Measurements from ENCODE around the gene RAB26. TPM values are rescaled to one million over a fixed set of nuclear protein-coding genes. Genes with fewer than 3 reads are reported as not detected.

Gene RAB26
- total RNA-seq, 2 donors from 2014 or later: 0.82 to 2.0 TPM

DNA sequence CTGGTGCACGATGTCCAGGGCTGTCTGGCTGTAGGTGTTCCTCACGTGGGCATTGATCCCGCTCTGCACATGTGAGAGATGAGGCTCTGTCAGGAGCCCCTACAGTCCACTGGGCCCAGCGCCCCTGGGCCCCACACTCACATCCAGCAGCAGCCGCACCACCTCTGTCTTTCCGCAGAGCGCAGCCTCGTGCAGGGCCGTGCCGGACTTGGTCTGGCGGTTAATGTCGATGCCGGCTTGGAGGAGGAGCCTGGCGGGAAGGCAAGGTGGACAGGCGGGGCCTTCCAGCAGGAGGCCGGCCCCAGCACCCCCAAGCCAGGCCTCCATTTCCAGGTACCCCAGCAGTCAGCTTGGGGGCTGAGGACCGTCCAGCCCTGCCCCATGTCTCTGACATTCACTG is 38.8 kb downstream of the RAB26 start:
- no peak for DNase-seq
- ATAC-seq (replicated peaks in 1 of 2): no peak
- H3K27me3 Mint-ChIP-seq (ENCODE audit: low read depth): no peaks in the 10 kb centered on the region
- H3K4me1 Mint-ChIP-seq (ENCODE audit: low read depth): no peaks in the 10 kb centered on the region
- no peak overlapping the region for H3K4me3 Mint-ChIP-seq
- no peaks in the 10 kb centered on the region for H3K9me3 Mint-ChIP-seq
- H3K27ac Mint-ChIP-seq: no peak overlapping the region
- H3K36me3 Mint-ChIP-seq (ENCODE audit: insufficient read depth in 2 of 2): no peaks in the 10 kb centered on the region

DNA sequence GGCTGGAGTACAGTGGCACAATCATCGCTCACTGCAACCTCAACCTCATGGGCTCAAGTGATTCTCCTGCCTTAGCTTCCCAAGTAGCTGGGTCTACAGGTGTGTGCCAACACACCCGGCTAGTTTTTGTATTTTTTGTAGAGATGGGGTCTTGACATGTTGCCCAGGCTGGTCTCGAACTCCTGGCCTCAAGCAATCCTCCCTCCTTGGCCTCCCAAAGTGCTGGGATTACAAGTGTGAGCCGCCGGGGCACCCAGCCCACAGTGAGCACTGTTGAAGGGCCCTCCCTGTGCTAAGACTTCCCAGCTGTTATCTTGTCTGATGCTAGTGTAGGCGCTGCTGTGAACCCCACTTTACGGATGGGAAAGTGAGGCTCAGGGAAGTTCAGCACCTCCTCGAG is 40.0 kb downstream of the RAB26 start:
- DNase-seq (no peak), ATAC-seq (replicated peaks in 1 of 2) (no peak)
- H3K9me3 Mint-ChIP-seq: no peaks in the 10 kb centered on the region
- H3K27me3 Mint-ChIP-seq (ENCODE audit: low read depth): no peaks in the 10 kb centered on the region
- no peaks in the 10 kb centered on the region for H3K4me1 Mint-ChIP-seq (ENCODE audit: low read depth)
- no peak overlapping the region for H3K4me3 Mint-ChIP-seq
- no peak overlapping the region for H3K27ac Mint-ChIP-seq
- H3K36me3 Mint-ChIP-seq (ENCODE audit: insufficient read depth in 2 of 2): no peaks in the 10 kb centered on the region

DNA sequence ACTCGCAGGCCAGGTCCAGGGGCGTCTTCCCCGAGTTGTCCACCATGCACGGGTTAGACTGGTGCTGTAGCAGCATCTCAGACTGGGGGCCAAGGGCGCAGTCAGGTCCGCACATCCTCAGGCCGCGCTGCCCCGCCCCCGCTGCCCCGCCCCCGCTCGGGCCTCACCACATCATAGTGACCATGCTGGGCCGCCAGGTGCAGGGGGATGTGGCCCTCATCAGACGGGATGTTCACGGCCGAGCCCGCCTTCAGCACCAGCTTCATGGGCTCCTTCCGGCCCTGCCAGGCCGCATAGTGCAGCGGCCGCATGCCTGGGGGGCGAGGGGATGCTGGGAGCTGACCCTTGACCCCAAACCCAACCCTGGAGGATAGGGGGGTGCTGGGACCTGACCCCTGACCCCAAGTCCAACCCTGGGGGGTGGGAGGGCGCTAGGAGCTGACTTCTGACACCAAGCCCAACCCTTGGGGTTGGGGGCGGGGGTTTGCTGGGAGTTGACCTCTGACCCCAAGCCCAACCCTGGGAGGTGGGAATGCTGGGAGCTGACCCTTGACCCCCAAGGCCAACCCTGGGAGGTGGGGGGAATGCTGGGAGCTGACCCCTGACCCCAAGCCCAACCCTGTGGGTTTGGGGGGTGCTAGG is 40.9 kb downstream of the RAB26 start:
- H3K4me1 Mint-ChIP-seq (ENCODE audit: low read depth): no peaks in the 10 kb centered on the region
- no peak overlapping the region for H3K27ac Mint-ChIP-seq
- no peaks in the 10 kb centered on the region for H3K27me3 Mint-ChIP-seq (ENCODE audit: low read depth)
- no peaks in the 10 kb centered on the region for H3K36me3 Mint-ChIP-seq (ENCODE audit: insufficient read depth in 2 of 2)
- H3K9me3 Mint-ChIP-seq: no peaks in the 10 kb centered on the region
- no peak for DNase-seq
- H3K4me3 Mint-ChIP-seq: no peak overlapping the region
- ATAC-seq (replicated peaks in 1 of 2): no peak

DNA sequence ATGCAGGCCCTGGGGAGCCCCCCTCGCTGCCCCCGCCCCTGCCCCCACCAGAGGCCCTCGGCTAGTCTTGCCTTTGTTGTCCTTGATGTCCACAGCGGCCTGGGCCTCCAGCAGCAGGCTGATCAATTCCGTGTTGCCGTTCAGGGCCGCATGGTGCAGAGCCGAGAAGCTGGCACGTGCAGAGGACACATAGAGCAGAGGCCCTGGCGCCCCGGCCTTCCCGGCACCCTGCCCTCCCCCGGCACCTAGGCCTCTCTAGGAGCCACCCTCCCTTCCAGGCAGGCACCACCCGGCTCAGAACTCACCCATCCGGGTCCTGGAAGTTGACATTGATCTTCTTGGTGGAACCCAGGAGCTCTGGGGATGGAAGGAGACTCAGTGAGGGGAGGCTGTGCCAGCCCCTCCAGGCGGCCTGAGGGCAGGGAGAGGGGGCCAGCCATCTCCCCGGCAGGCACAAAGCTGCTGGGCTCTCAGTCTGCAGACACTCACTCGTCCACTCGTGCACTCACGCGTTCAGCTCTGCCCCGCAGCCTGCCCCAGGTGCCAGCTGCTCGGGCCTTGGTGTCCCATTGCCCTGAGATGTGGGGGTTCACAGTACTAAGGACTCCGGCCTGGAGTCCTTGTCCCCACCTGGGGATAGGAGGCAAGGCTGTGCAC is 41.7 kb downstream of the RAB26 start:
- Mint-ChIP-seq H3K27ac (no peak overlapping the region), H3K9me3 (no peaks in the 10 kb centered on the region), H3K36me3 (ENCODE audit: insufficient read depth in 2 of 2) (no peaks in the 10 kb centered on the region), H3K4me3 (no peak overlapping the region), H3K27me3 (ENCODE audit: low read depth) (peaks cover 8% of the 10 kb centered on the region), H3K4me1 (ENCODE audit: low read depth) (peaks cover 5% of the 10 kb centered on the region)
- DNase-seq (no peak), ATAC-seq (replicated peaks in 1 of 2) (no peak)

DNA sequence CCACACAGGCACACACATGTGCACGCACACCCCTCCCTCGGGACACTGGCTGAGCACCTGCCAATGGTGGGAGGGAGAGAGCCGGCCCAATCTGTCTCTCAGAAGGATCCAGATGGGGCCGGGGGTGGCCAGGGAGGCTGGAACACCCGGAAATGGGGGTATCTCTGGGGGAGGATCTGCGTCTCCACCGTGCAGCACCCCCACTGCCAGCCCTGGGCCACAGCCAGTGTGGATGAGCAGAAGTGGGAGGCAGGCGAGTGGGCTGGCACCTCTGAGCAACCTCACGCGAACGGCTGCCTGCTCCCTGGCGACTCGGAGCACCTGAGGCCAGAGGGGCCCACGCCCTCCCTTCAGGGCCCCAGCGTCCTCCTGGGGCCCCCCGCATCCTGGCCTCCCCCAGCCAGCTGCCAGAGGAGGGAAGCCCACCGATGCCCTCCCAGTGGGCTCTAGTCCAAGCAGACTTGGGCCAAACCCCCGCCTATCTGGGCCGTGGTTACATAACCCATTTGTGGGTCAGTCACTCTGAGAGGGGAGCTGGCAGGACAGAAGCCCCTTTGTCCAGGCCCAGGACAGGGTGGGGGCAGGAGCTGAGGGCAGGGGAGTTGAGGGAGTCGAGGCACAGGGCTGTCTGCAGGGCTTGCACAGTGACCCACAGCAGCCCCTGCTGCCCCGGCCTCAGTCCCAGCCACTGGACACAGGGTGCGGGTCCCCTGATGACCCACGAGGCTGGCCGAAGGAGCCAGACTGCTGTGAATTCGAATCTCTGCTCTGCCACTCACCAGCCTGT is 42.4 kb downstream of the RAB26 start:
- ATAC-seq (replicated peaks in 1 of 2) (no peak), DNase-seq (no peak)
- Mint-ChIP-seq H3K9me3 (no peaks in the 10 kb centered on the region), H3K27me3 (ENCODE audit: low read depth) (peaks cover 10% of the 10 kb centered on the region), H3K36me3 (ENCODE audit: insufficient read depth in 2 of 2) (no peaks in the 10 kb centered on the region), H3K4me3 (no peak overlapping the region), H3K4me1 (ENCODE audit: low read depth) (peaks cover 6% of the 10 kb centered on the region), H3K27ac (no peak overlapping the region)

DNA sequence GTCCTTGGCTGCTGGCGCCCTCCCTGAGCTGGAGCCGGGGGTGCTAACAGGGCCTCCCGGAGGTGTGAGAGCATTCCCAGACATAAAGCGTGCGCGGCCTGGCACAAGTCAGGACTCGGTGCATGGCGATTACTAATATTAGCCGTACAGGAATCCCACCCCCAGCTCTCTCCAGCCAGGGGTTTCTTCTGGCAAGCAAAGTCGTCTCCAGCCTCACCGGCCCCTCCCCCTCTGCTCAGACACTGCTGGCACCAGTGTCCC is 43.0 kb downstream of the RAB26 start:
- no peak overlapping the region for H3K4me3 Mint-ChIP-seq

DNA sequence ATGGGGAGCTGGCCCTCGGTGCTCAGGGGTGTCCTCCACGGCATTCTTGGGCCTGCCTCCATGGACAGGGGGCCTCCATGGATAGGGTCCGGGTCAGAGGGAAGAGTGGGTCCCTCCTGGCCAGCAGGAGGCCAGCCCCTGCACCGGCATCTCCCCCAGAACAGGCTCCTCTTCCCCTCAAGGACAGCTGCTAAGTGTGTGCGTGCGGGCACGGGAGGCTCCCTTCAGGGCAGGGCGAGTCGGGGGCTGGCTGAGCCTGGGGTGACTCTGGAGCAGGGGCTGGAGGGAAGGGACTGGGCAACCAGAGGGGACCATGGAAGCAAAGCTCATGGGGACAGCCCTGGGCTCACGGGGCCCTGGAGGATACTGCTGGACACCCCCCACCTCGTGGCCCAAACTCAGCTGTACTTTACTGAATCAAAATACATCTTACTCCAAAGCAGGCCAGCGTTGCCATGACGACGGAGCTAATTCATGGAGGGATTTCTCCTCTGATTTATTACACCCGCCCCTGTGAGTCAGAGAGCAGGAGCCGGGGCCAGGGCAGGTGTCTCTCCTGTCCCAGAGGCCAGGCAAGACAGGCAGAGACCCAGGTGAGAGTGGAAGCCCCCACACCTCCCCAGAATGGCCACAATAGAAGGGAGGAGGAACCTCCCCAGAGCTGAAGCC is 45.9 kb downstream of the RAB26 start:
- H3K9me3 Mint-ChIP-seq: no peaks in the 10 kb centered on the region
- H3K4me1 Mint-ChIP-seq (ENCODE audit: low read depth): peaks cover 6% of the 10 kb centered on the region
- H3K4me3 Mint-ChIP-seq: no peak overlapping the region
- H3K36me3 Mint-ChIP-seq (ENCODE audit: insufficient read depth in 2 of 2): no peaks in the 10 kb centered on the region
- H3K27ac Mint-ChIP-seq: no peak overlapping the region
- ATAC-seq (replicated peaks in 1 of 2): peak; percentile 2 to 3
- peaks cover 26% of the 10 kb centered on the region for H3K27me3 Mint-ChIP-seq (ENCODE audit: low read depth)
- no peak for DNase-seq

More for the DNA sequence above, 43.0 kb downstream of the RAB26 start:
- Mint-ChIP-seq H3K36me3 (ENCODE audit: insufficient read depth in 2 of 2) (no peaks in the 10 kb centered on the region), H3K27me3 (ENCODE audit: low read depth) (peaks cover 10% of the 10 kb centered on the region), H3K4me1 (ENCODE audit: low read depth) (peaks cover 6% of the 10 kb centered on the region), H3K27ac (no peak overlapping the region), H3K9me3 (no peaks in the 10 kb centered on the region)
- ATAC-seq (replicated peaks in 1 of 2) (no peak), DNase-seq (no peak)

DNA sequence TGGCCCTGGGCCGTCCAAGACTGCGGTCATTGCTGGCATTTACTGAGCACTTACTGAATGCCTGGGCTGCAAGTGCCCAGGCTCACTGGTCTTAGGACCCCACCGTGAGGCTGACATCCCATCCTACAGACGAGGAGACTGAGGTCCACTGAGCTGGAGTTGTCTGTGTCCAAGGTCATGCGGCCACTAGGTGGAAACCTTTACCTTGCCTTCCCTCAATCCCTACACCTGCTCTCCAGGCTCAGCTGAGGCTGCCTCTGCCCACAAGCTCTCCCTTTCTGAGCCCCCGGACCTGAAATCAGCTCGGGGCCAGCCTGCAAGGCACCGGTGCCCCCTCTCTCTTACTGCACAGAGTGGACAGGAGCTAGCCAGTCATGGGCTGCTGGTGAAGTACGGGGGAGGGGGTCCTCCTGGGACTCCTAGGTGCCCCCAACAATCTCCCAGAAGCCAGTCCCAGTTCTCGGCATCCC is 46.5 kb downstream of the RAB26 start:
- DNase-seq: peak; percentile 56 to 65
- H3K4me3 Mint-ChIP-seq: peak overlapping the region; percentile 23 to 69

DNA sequence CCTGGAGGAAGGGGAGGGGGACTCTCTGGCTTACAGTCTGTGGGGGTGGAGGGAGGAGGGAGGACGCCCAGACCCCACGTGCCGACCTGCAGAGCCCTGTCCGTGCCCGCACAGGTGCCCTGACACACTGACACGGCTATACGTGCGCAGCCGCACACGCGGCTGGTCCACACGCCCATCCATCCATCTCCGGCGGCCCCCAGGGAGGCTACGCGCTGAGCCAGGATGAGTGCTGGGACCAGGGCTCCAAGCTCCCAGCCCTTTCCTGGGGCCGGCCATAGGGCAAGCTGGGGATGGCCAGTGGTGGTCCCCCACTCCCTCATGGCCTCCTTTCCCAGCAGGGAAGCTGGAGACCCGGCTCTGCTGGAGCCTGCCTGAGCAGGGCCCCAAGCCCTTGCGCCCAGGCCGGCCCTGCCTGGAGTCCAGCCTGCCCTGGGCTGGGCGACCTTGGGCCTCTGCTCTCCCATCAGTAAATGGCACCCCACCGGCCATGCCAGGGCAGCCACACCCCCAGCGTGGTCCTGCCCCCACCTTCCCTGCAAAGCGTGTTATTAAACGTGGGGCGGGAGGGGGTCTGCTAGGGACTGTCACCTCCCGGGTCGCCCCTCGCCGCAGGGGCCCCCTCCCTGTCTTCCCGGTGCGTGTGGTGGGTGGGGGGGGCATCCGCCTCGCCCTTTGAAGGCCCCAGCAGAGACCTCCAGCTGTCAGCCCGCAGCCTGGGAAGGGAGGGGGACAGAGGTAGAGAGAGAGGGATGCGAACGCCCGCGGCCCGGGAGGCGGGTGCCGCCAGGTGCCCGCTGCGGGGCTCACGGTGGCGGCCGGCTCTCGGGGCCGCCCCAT is 47.1 kb downstream of the RAB26 start:
- no peak for DNase-seq
- H3K36me3 Mint-ChIP-seq (ENCODE audit: insufficient read depth in 2 of 2): no peaks in the 10 kb centered on the region
- H3K27me3 Mint-ChIP-seq (ENCODE audit: low read depth): peaks cover 26% of the 10 kb centered on the region
- H3K4me1 Mint-ChIP-seq (ENCODE audit: low read depth): peaks cover 6% of the 10 kb centered on the region
- no peaks in the 10 kb centered on the region for H3K9me3 Mint-ChIP-seq
- H3K4me3 Mint-ChIP-seq: peak overlapping the region; percentile 23 to 69
- ATAC-seq (replicated peaks in 1 of 2): peak; percentile 20 to 24
- no peak overlapping the region for H3K27ac Mint-ChIP-seq

More for the DNA sequence above, 46.5 kb downstream of the RAB26 start:
- no peak overlapping the region for H3K27ac Mint-ChIP-seq
- peaks cover 26% of the 10 kb centered on the region for H3K27me3 Mint-ChIP-seq (ENCODE audit: low read depth)
- H3K9me3 Mint-ChIP-seq: no peaks in the 10 kb centered on the region
- no peaks in the 10 kb centered on the region for H3K36me3 Mint-ChIP-seq (ENCODE audit: insufficient read depth in 2 of 2)
- H3K4me1 Mint-ChIP-seq (ENCODE audit: low read depth): peaks cover 6% of the 10 kb centered on the region
- ATAC-seq (replicated peaks in 1 of 2): peak; percentile 72 to 74

DNA sequence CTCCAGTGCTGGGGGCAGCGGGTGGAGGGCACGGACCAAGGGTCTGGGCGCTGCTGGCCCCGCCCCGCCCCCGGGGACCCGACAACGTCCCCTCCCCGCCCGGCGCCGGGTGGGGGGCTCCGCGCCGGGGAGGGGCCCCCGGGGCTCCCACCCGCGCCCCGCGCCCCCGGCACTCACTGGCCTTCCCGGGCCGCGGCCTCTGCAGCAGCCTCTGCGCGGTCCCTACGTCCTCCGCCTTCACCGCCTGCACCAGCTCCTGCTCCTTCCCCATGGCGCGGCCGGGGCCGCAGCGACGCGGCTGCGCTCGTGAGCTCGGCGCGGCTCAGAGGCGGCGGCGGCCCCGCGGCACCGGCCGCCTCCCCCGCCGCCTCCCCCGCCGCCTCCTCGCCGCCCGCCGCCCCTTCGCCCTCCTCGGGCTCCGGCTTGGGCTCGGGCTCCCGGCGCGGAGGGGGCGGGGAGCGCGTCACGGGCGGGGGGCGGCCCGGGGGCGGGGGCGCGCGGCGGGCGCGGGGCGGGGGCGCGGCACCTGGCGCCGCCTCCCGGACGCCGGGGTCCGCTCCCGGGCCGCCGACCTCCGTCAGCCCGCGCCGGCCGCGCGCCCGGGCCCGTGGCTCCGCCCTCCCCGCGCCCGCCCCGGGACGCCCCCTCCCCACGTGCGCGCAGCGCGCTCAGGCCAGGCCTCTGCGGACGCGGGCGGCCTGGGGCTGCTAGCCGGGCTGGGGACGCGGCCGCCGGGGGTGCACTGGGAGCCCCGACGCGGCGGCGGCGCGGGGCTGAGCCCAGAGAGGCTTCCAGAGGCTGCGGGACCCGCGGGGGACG is 47.9 kb downstream of the RAB26 start, which contains the start of gene CASKIN1:
TSS of gene CASKIN1 (minus strand) at position 444 of the 819 bp plus-strand sequence. CDS start at position 271, 173 bp downstream.
- Mint-ChIP-seq H3K4me3 (peak within 1 kb of the TSS; percentile 71 to 80), H3K9me3 (no peaks in the 10 kb centered on the region)

DNA sequence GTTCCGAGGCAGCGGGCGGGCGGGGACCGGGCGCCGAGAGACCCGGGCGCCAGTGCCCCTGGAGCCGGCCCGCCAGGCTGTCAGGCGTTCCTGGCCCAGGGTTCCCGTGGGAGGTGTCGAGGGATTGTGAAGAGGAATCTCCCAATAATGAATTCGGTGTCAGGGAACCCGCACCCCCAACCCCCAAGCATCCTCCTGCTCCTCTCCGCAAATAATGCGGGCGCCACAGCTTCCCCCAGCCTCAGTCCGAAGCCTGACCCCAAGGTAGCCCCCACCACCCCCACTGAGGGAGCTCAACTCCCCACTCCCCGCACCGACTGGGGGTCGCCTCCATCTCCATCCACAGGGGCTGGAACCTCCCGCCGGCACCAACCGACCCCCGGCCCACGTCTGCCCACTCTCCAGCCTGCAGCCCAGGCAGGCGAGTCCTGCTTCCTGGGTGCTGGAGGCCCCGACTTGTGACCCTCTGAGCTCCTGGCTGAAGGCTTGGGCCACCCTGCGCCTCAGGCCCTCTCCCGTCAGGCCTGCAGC is 48.6 kb downstream of the RAB26 start:
- H3K4me1 Mint-ChIP-seq (ENCODE audit: low read depth): peaks cover 6% of the 10 kb centered on the region
- DNase-seq (no peak), ATAC-seq (replicated peaks in 1 of 2) (no peak)
- H3K9me3 Mint-ChIP-seq: no peaks in the 10 kb centered on the region
- H3K27ac Mint-ChIP-seq: no peak overlapping the region
- no peaks in the 10 kb centered on the region for H3K36me3 Mint-ChIP-seq (ENCODE audit: insufficient read depth in 2 of 2)
- peaks cover 26% of the 10 kb centered on the region for H3K27me3 Mint-ChIP-seq (ENCODE audit: low read depth)
- peak overlapping the region; percentile 71 to 80 for H3K4me3 Mint-ChIP-seq

More for the DNA sequence above, 47.9 kb downstream of the RAB26 start, which contains the start of gene CASKIN1:
- H3K4me1 Mint-ChIP-seq (ENCODE audit: low read depth): peaks cover 6% of the 10 kb centered on the region
- no peaks in the 10 kb centered on the region for H3K36me3 Mint-ChIP-seq (ENCODE audit: insufficient read depth in 2 of 2)
- peaks cover 26% of the 10 kb centered on the region for H3K27me3 Mint-ChIP-seq (ENCODE audit: low read depth)
- DNase-seq (peak; percentile 28 to 36), ATAC-seq (replicated peaks in 1 of 2) (peak; percentile 58 to 61)
- no peak within 1 kb of the TSS for H3K27ac Mint-ChIP-seq
